MM.1S (cell line): ENCODE data around the gene CLDN7.

Experiments used
- DNase-seq: peaks from one replicate; pipeline ENCODE4 v3.0.0-alpha.2; 2015
- H2AFZ ChIP-seq: fragments of 300-600 bp; sonication (generic); 2 replicates; pipeline ENCODE4 v1.6.0; 2016; ENCODE audit warnings: antibody characterized with exemption, low read length
- H3F3A ChIP-seq: fragments of 300-600 bp; sonication (generic); 2 replicates; pipeline ENCODE4 v1.6.1; 2016; ENCODE audit warnings: mild to moderate bottlenecking, antibody characterized with exemption, low read length, moderate library complexity, mixed read lengths; ENCODE audit not compliant: insufficient read depth
- H3K27ac ChIP-seq: fragments of 300-600 bp; sonication (generic); 2 replicates; pipeline ENCODE4 v1.5.1; 2016; ENCODE audit warnings: mild to moderate bottlenecking, low read length
- H3K27me3 ChIP-seq: fragments of 300-600 bp; sonication (generic); replicated peaks from 2 replicates; pipeline ENCODE4 v1.6.0; 2016; ENCODE audit warnings: low read length; ENCODE audit not compliant: insufficient read depth
- H3K36me3 ChIP-seq: fragments of 300-600 bp; sonication (generic); replicated peaks from 2 replicates; pipeline ENCODE4 v1.6.1; 2016; ENCODE audit warnings: mild to moderate bottlenecking, low read length, mixed read lengths; ENCODE audit not compliant: insufficient read depth
- H3K4me1 ChIP-seq: fragments of 300-600 bp; sonication (generic); 2 replicates; pipeline ENCODE4 v1.6.1; 2016; ENCODE audit warnings: low read length, mixed read lengths
- H3K4me2 ChIP-seq: fragments of 300-600 bp; sonication (generic); 2 replicates; pipeline ENCODE4 v1.6.0; 2016; ENCODE audit warnings: low read depth, low read length
- H3K4me3 ChIP-seq: fragments of 300-600 bp; sonication (generic); 2 replicates; pipeline ENCODE4 v1.5.1; 2016; ENCODE audit warnings: low read length, mixed read lengths
- H3K79me2 ChIP-seq: fragments of 300-600 bp; sonication (generic); 2 replicates; pipeline ENCODE4 v1.6.1; 2016; ENCODE audit warnings: mixed run types, low read length, mixed read lengths
- H3K9ac ChIP-seq: fragments of 300-600 bp; sonication (generic); 2 replicates; pipeline ENCODE4 v1.6.1; 2016; ENCODE audit warnings: low read length, mixed read lengths
- H3K9me2 ChIP-seq: fragments of 300-600 bp; sonication (generic); replicated peaks from 2 replicates; pipeline ENCODE4 v1.6.1; 2016; ENCODE audit warnings: mild to moderate bottlenecking, low read length, mixed read lengths; ENCODE audit not compliant: insufficient read depth
- H3K9me3 ChIP-seq: fragments of 300-600 bp; sonication (generic); replicated peaks from 2 replicates; pipeline ENCODE4 v1.6.1; 2016; ENCODE audit warnings: mild to moderate bottlenecking, low read length, mixed read lengths; ENCODE audit not compliant: insufficient read depth
- H4K20me1 ChIP-seq: fragments of 300-600 bp; sonication (generic); 2 replicates; pipeline ENCODE4 v1.6.1; 2016; ENCODE audit warnings: mild to moderate bottlenecking, low read length, moderate library complexity, mixed read lengths; ENCODE audit not compliant: insufficient read depth
- CTCF ChIP-seq: fragments of 300-600 bp; sonication (generic); IDR thresholded peaks from 2 replicates; pipeline ENCODE4 v1.5.1; 2016; ENCODE audit warnings: antibody characterized with exemption, low read length, mixed read lengths
- EZH2 ChIP-seq: fragments of 300-600 bp; sonication (generic); optimal IDR thresholded peaks from 2 replicates; pipeline ENCODE3; 2017; ENCODE audit warnings: low read depth, mild to moderate bottlenecking, antibody characterized with exemption, low read length, mixed read lengths
- EZH2phosphoT487 ChIP-seq: fragments of 300-600 bp; sonication (generic); IDR thresholded peaks from 2 replicates; pipeline ENCODE4 v1.6.1; 2018; ENCODE audit warnings: antibody characterized with exemption, low read length

The CLDN7 gene

GRCh38 chr17:7262192-7262934, at the start of gene CLDN7:
TSS of gene CLDN7 (minus strand) at chr17:7262478. CDS start at chr17:7262043, 435 bp downstream.
- no peaks in the 10 kb centered on the region for H3K9me2 ChIP-seq
- peak within 1 kb of the TSS; percentile 42 for H3K4me3 ChIP-seq
- H4K20me1 ChIP-seq: no peaks in the 10 kb centered on the region
- TF ChIP-seq EZH2phosphoT487 (no peak), EZH2 (peak; percentile 78), CTCF (no peak)
- no peak within 1 kb of the TSS for H3K9ac ChIP-seq
- no peaks in the 10 kb centered on the region for H3K79me2 ChIP-seq
- no peak for DNase-seq
- peak within 1 kb of the TSS; percentile 86 for H3K4me2 ChIP-seq
- no peak within 1 kb of the TSS for H3K27ac ChIP-seq
- H3K27me3 ChIP-seq: peaks cover 61% of the 10 kb centered on the region
- no peaks in the 10 kb centered on the region for H3K36me3 ChIP-seq
- peaks cover 4% of the 10 kb centered on the region; the same call in 1 of the 2 replicates for H3K4me1 ChIP-seq
- peak within 1 kb of the TSS; percentile 61 for H2AFZ ChIP-seq
- no peaks in the 10 kb centered on the region for H3K9me3 ChIP-seq
- H3F3A ChIP-seq: no peaks in the 10 kb centered on the region

- Histone ChIP-seq H3K9ac (no peak overlapping the region), H3K9me3 (no peaks in the 10 kb centered on the region), H3K36me3 (peaks cover 15% of the 10 kb centered on the region), H3K4me2 (peak overlapping the region; percentile 68; the same call in 1 of the 2 replicates), H2AFZ (no peak overlapping the region), H3K9me2 (no peaks in the 10 kb centered on the region), H3K4me1 (peaks cover 24% of the 10 kb centered on the region), H3K79me2 (peaks cover 75% of the 10 kb centered on the region), H4K20me1 (peaks cover 33% of the 10 kb centered on the region), H3K4me3 (no peak overlapping the region), H3K27ac (no peak overlapping the region), H3K27me3 (no peaks in the 10 kb centered on the region), H3F3A (peaks cover 77% of the 10 kb centered on the region)
- DNase-seq: no peak
- TF ChIP-seq EZH2phosphoT487 (no peak), EZH2 (no peak), CTCF (no peak)
These were observed 48.9 kb upstream of the CLDN7 start for GRCh38 chr17:7311110-7311705.

- Histone ChIP-seq H3K4me2 (peak overlapping the region; percentile 68), H3K9ac (peak overlapping the region; percentile 100; the same call in 1 of the 2 replicates), H3K9me3 (no peaks in the 10 kb centered on the region), H3K9me2 (no peaks in the 10 kb centered on the region), H3K27me3 (no peaks in the 10 kb centered on the region), H3K4me3 (peak overlapping the region; percentile 97), H2AFZ (no peak overlapping the region), H4K20me1 (peaks cover 33% of the 10 kb centered on the region), H3K36me3 (peaks cover 15% of the 10 kb centered on the region), H3K79me2 (peaks cover 68% of the 10 kb centered on the region), H3K27ac (peak overlapping the region; percentile 100; the same call in 1 of the 2 replicates), H3K4me1 (peaks cover 19% of the 10 kb centered on the region), H3F3A (peaks cover 74% of the 10 kb centered on the region)
- TF ChIP-seq EZH2phosphoT487 (no peak), CTCF (no peak), EZH2 (no peak)
- no peak for DNase-seq
These were observed 47.4 kb upstream of the CLDN7 start for GRCh38 chr17:7309628-7310027.
